ENCODE measurements around the gene BTN2A1.
"Not testable (repeated sequence)": the region's sequence is repeated elsewhere in the genome, so short reads cannot be mapped to it uniquely, and the experiment has no call there.

Gene BTN2A1

DNA sequence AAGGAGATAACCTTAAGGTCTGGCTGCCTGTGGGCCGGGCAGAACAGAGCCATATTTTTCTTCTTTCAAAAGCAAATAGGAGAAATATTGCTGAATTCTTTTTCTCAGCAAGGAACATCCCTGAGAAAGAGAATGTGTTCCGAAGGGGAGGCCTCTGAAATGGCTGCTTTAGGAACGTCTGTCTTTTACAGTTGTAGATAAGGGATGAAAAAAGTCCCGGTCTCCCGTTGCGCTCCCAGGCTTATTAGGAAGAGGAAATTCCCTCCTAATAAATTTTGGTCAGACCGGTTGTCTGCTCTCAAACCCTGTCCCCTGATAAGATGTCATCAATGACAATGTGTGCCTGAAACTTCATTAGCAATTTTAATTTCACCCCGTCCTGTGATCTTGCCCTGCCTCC lies 24.1 kb upstream of the BTN2A1 start:
- not testable (repeated sequence) for H3K9me3 ChIP-seq (ENCODE audit: control insufficient read depth, low read length); H3K27ac ChIP-seq (ENCODE audit: low read depth, low read length, severe bottlenecking); H3K4me3 ChIP-seq (ENCODE audit: extremely low read depth, insufficient read depth, low read length, poor library complexity, severe bottlenecking); H3K4me1 ChIP-seq (ENCODE audit: control insufficient read depth, insufficient read depth, low read length, poor library complexity, severe bottlenecking)
- H3K36me3 ChIP-seq (ENCODE audit: control insufficient read depth, insufficient read depth, low read length) = peaks cover 25% of the 10 kb centered on the region
- whole genome bisulfite sequencing, 2 experiments (ENCODE audit: insufficient coverage in 2 of 2) = 91 to 96% methylated on average over 4 to 8 of the region's 8 CpGs

DNA sequence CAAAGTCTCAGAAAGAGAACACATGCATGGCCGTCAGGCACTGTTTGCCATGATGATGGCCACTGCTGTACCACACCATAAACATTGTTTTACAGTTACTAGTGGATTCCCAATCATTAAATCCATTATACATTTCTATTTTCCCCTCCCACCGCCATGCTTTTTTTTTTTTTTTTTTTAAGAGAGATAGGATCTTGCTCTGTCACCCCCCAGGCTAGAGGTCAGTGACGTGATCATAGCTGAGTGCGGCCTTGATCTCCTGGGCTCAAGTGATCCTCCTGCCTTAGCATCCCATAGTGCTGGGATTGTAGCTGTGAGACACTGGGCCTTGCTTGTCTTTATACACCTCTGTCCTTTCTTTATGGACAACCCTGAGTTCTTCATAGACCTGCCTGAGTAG lies 21.7 kb upstream of the BTN2A1 start:
- 93 to 100% methylated on average over 3 of the region's 4 CpGs for WGBS, 2 experiments (ENCODE audit: insufficient coverage in 2 of 2)
- Histone ChIP-seq H3K36me3 (ENCODE audit: control insufficient read depth, insufficient read depth, low read length) (peaks cover 15% of the 10 kb centered on the region), H3K4me1 (ENCODE audit: control insufficient read depth, insufficient read depth, low read length, poor library complexity, severe bottlenecking) (no peaks in the 10 kb centered on the region), H3K9me3 (ENCODE audit: control insufficient read depth, low read length) (peaks cover 5% of the 10 kb centered on the region), H3K27ac (ENCODE audit: low read depth, low read length, severe bottlenecking) (no peak overlapping the region), H3K4me3 (ENCODE audit: extremely low read depth, insufficient read depth, low read length, poor library complexity, severe bottlenecking) (no peak overlapping the region)

DNA sequence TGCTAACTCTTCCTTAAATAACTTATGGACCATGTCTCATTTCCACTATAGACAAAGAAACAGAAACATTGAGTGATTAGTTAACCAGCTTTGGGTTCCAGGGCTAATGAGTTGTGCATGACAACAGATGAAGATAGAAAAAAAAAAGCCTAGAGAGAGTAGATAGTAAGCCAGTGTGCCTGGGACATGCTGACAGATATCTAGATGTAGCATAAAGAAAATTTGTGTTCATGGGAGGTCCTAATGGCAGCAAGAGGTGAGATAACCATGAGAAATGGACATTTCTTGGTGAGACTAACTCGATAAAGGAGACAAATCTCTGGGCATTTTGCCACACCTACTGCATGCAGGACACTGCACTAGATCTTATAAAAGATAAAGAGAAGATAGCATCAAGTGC lies 20.2 kb upstream of the BTN2A1 start:
- WGBS, 2 experiments (ENCODE audit: insufficient coverage in 2 of 2) = 83 to 86% methylated on average over 1 of the region's 1 CpG
- no peaks in the 10 kb centered on the region for H3K4me1 ChIP-seq (ENCODE audit: control insufficient read depth, insufficient read depth, low read length, poor library complexity, severe bottlenecking)
- H3K27ac ChIP-seq (ENCODE audit: low read depth, low read length, severe bottlenecking) = no peak overlapping the region
- H3K36me3 ChIP-seq (ENCODE audit: control insufficient read depth, insufficient read depth, low read length) = peaks cover 4% of the 10 kb centered on the region
- no peak overlapping the region for H3K4me3 ChIP-seq (ENCODE audit: extremely low read depth, insufficient read depth, low read length, poor library complexity, severe bottlenecking)
- H3K9me3 ChIP-seq (ENCODE audit: control insufficient read depth, low read length) = peaks cover 5% of the 10 kb centered on the region

DNA sequence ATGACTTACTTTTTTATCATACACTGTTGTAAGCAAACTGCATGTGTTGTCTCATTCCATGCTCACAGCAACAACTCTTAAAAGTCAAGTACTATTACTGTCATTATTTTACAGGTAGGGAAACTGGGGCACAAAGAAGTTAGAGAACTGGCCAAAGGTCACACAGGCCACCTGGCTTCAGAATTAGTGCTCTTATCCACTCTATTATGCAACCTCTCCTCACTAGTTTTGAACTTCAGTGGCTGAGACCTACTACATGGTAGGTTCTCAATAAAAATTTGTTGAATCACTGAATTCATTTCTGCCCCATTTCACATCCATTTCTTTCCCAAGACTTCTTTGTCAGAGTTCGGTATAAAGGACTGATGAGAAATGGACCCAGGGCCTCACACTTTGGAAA lies 19.8 kb upstream of the BTN2A1 start:
- Histone ChIP-seq H3K27ac (ENCODE audit: low read depth, low read length, severe bottlenecking) (no peak overlapping the region), H3K9me3 (ENCODE audit: control insufficient read depth, low read length) (peaks cover 5% of the 10 kb centered on the region), H3K4me3 (ENCODE audit: extremely low read depth, insufficient read depth, low read length, poor library complexity, severe bottlenecking) (no peak overlapping the region), H3K36me3 (ENCODE audit: control insufficient read depth, insufficient read depth, low read length) (no peaks in the 10 kb centered on the region), H3K4me1 (ENCODE audit: control insufficient read depth, insufficient read depth, low read length, poor library complexity, severe bottlenecking) (no peaks in the 10 kb centered on the region)
- WGBS, 2 experiments (ENCODE audit: insufficient coverage in 2 of 2) = 83% methylated on average over 1 of the region's 1 CpG; no CpG with 5 or more reads in 1 of the 2 experiments

DNA sequence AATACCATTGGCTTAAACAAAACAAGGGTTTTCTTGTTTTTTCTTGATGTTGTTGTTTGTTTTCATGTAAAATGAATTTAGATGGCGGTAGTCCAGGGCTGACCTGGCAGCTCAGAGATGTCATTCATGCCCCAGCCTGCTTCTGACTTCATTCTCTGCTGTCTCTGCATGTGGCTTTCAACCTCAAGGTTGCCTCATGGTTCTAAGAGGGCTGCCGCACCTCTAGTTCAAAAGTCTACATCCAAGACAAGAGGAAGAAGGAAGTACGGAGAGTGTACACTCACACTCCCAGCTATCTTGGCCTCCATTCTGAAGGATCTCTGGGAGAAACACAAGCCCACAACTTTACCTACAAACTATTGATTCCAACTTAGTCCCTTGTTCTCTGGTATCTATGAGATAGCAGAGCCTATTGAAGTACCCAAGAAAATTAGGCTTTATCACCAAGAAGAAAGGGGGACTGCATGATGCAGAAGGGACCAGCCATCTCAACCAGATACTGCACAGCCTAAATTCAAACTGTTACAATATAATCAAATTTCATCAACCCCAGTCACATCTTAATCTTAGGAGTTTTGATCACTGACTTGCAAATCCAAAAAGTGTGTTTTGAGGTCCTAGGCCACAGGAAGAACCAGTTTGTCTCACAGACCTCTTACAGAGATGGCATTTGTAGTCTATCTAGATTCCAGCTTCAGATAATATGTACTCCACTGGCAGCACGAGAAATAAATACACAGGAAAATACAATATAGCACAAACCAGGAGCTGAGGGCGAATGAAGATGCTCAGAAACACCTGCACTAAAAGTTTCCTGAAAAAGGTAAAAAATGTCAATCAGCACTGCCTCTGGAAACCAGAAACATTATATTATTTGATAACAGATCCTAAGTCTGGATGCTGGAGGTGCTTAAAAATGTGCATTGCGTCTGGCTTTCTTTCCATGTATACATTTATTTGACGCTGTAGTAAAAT lies 18.3 kb upstream of the BTN2A1 start:
- no peaks in the 10 kb centered on the region for H3K36me3 ChIP-seq (ENCODE audit: control insufficient read depth, insufficient read depth, low read length)
- H3K27ac ChIP-seq (ENCODE audit: low read depth, low read length, severe bottlenecking) = no peak overlapping the region
- peaks cover 4% of the 10 kb centered on the region for H3K9me3 ChIP-seq (ENCODE audit: control insufficient read depth, low read length)
- no peaks in the 10 kb centered on the region for H3K4me1 ChIP-seq (ENCODE audit: control insufficient read depth, insufficient read depth, low read length, poor library complexity, severe bottlenecking)
- H3K4me3 ChIP-seq (ENCODE audit: extremely low read depth, insufficient read depth, low read length, poor library complexity, severe bottlenecking) = no peak overlapping the region
- 93 to 95% methylated on average over 3 of the region's 7 CpGs for WGBS, 2 experiments (ENCODE audit: insufficient coverage in 2 of 2)

DNA sequence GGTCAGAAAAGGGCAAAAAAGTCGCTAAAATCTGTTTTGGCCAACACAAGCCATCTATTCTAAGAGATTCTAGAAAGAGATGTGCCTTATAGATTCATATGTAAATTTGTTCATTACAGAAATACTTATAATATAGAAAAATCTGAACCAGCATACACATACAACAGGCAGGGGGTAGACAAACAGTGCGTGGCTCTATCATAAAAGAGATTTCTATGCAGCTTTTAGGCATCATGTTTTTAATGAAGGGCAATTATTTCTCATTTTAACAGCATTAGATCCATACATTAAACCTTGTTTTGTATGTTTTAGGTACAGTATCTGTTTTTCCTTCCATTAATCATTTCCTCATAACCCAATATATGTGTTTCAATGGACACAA lies 16.8 kb upstream of the BTN2A1 start:
- H3K4me3 ChIP-seq (ENCODE audit: extremely low read depth, insufficient read depth, low read length, poor library complexity, severe bottlenecking) = no peak overlapping the region
- WGBS, 2 experiments (ENCODE audit: insufficient coverage in 2 of 2) = 80% methylated on average over 1 of the region's 2 CpGs; no CpG with 5 or more reads in 1 of the 2 experiments
- H3K36me3 ChIP-seq (ENCODE audit: control insufficient read depth, insufficient read depth, low read length) = no peaks in the 10 kb centered on the region
- no peaks in the 10 kb centered on the region for H3K4me1 ChIP-seq (ENCODE audit: control insufficient read depth, insufficient read depth, low read length, poor library complexity, severe bottlenecking)
- H3K27ac ChIP-seq (ENCODE audit: low read depth, low read length, severe bottlenecking) = no peak overlapping the region
- no peaks in the 10 kb centered on the region for H3K9me3 ChIP-seq (ENCODE audit: control insufficient read depth, low read length)

DNA sequence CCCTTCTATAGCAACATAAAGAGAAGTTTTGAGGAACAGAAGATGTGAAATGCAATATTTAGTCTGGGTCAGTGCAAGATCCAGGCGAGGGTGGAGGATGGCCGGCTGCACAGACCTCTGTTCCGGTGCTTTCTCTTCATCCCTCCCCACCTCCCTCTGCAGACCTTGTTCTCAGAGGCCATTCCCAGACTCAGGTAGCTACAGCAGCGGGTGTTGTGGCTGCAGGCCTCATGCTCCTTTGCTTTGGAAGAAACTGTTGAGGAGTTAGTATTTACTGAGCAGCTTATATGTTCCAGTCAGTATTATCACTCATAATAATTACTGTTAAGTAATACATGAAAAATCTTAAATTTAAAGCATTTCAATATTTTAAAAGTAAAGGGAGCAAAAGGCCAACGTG lies 15.8 kb upstream of the BTN2A1 start:
- 90 to 100% methylated on average over 1 to 2 of the region's 5 CpGs for WGBS, 2 experiments (ENCODE audit: insufficient coverage in 2 of 2)
- no peaks in the 10 kb centered on the region for H3K4me1 ChIP-seq (ENCODE audit: control insufficient read depth, insufficient read depth, low read length, poor library complexity, severe bottlenecking)
- H3K4me3 ChIP-seq (ENCODE audit: extremely low read depth, insufficient read depth, low read length, poor library complexity, severe bottlenecking) = no peak overlapping the region
- H3K36me3 ChIP-seq (ENCODE audit: control insufficient read depth, insufficient read depth, low read length) = no peaks in the 10 kb centered on the region
- no peaks in the 10 kb centered on the region for H3K9me3 ChIP-seq (ENCODE audit: control insufficient read depth, low read length)
- H3K27ac ChIP-seq (ENCODE audit: low read depth, low read length, severe bottlenecking) = no peak overlapping the region

DNA sequence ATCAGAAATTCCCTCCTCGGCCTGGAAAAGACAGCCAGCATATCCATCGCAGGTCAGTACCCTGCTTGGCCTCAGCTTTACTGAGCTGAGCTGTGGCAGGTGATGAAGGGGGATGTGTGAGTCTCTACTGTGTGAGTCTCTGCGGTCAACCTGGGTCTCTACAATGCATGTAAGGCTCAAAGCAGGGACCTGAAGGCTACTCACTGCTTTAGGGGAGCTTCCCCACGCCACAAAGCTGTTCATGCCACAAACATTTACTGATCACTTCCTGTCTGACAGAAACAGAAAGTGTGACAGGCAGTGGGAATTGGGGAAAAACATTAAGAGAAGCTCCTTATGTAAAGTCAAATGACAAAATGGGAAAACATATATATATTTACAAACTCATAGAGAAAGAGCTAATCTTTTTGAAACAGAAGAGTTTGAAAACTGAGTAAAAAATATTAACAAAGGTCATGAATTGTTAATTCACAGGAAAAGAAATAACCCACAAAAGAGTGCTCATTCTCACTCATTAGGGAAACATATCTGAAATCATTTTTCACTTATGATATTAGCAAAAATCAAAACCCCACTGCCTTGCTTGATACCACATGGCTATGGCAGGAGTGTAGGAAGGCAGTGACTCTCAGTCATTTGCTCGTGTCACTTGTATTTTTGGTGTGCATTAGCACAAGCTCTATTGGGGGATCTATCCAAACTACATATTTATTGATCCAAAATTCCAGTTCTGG lies 11.7 kb upstream of the BTN2A1 start:
- no peak overlapping the region for H3K27ac ChIP-seq (ENCODE audit: low read depth, low read length, severe bottlenecking)
- no peaks in the 10 kb centered on the region for H3K4me1 ChIP-seq (ENCODE audit: control insufficient read depth, insufficient read depth, low read length, poor library complexity, severe bottlenecking)
- no peak overlapping the region for H3K4me3 ChIP-seq (ENCODE audit: extremely low read depth, insufficient read depth, low read length, poor library complexity, severe bottlenecking)
- H3K36me3 ChIP-seq (ENCODE audit: control insufficient read depth, insufficient read depth, low read length) = no peaks in the 10 kb centered on the region
- no peaks in the 10 kb centered on the region for H3K9me3 ChIP-seq (ENCODE audit: control insufficient read depth, low read length)
- WGBS, 2 experiments (ENCODE audit: insufficient coverage in 2 of 2) = 80 to 93% methylated on average over 2 to 3 of the region's 5 CpGs

DNA sequence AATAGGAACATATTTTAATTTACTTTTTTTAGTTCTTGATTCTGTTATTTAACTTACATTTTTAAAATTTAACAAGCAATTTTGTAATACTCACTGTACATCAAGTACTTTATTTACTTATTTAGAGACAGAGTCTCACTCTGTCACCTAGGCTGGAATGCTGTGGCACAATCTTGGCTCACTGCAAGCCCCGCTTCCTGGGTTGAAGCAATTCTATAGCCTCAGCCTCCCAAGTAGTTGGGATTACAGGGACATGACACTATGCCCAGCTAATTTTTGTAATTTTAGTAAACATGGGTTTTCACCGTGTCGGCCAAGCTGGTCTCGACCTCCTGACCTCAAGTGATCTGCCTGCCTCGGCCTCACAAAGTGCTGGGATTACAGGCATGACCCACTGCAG lies 10.5 kb upstream of the BTN2A1 start:
- Histone ChIP-seq H3K9me3 (ENCODE audit: control insufficient read depth, low read length) (no peaks in the 10 kb centered on the region), H3K4me1 (ENCODE audit: control insufficient read depth, insufficient read depth, low read length, poor library complexity, severe bottlenecking) (no peaks in the 10 kb centered on the region), H3K36me3 (ENCODE audit: control insufficient read depth, insufficient read depth, low read length) (no peaks in the 10 kb centered on the region), H3K4me3 (ENCODE audit: extremely low read depth, insufficient read depth, low read length, poor library complexity, severe bottlenecking) (no peak overlapping the region), H3K27ac (ENCODE audit: low read depth, low read length, severe bottlenecking) (no peak overlapping the region)
- WGBS, 2 experiments (ENCODE audit: insufficient coverage in 2 of 2) = 98% methylated on average over 5 of the region's 5 CpGs

DNA sequence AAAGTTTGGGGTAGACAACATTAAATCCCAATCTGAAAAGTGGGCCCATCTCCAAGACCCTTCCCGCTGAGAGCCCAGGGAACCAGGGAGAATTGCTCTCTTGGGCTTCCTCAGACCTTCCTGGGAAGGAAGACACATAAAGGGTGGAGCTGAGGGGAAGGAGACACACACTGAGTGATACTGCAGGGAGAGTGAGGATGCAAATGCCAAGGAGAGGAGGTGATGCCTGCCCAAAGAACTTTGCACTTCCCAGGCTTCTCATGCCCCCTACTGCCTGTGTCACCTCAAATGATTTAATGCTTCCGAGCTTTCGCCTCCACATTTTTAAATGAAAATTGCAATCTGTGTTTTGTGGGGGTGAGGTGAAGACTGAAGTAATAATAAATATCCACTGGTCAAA lies 7.5 kb upstream of the BTN2A1 start:
- WGBS, 2 experiments (ENCODE audit: insufficient coverage in 2 of 2) = 33 to 100% methylated on average over 1 of the region's 3 CpGs
- Histone ChIP-seq H3K4me3 (ENCODE audit: extremely low read depth, insufficient read depth, low read length, poor library complexity, severe bottlenecking) (no peak overlapping the region), H3K36me3 (ENCODE audit: control insufficient read depth, insufficient read depth, low read length) (no peaks in the 10 kb centered on the region), H3K9me3 (ENCODE audit: control insufficient read depth, low read length) (no peaks in the 10 kb centered on the region), H3K4me1 (ENCODE audit: control insufficient read depth, insufficient read depth, low read length, poor library complexity, severe bottlenecking) (no peaks in the 10 kb centered on the region), H3K27ac (ENCODE audit: low read depth, low read length, severe bottlenecking) (no peak overlapping the region)

Measured in mesodermal cell (in vitro differentiated cells).